ENCODE results near the gene SRMS.

- TF ChIP-seq CTCF (conservative IDR thresholded peaks at IDR 0.05; ENCODE audit: low read length): no peak
- no peak for TF ChIP-seq EZH2phosphoT487 (IDR thresholded peaks at IDR 0.05; ENCODE audit: borderline replicate concordance, low read depth, low read length)
Measured at GRCh38 chr20:63534831-63535651, 12.5 kb downstream of the SRMS start.

Data from OCI-LY7 (cell line).